Stimulated activated CD8-positive, alpha-beta memory T cell treated with anti-CD3 and anti-CD28 coated beads, Interleukin-2, amount 100 ng/mL, for 1 hour (primary cell): ENCODE measurements around the gene ASB10.

Experiments used
- DNase-seq, 2 donors: peaks; one replicate each; pipeline ENCODE4 v3.0.0-alpha.2; 2020; ENCODE audit warnings: low read depth in 2 of 2

The ASB10 gene

GRCh38 chr7:151166629-151167196, 20.3 kb downstream of the ASB10 start:
- DNase-seq: no peak

DNA sequence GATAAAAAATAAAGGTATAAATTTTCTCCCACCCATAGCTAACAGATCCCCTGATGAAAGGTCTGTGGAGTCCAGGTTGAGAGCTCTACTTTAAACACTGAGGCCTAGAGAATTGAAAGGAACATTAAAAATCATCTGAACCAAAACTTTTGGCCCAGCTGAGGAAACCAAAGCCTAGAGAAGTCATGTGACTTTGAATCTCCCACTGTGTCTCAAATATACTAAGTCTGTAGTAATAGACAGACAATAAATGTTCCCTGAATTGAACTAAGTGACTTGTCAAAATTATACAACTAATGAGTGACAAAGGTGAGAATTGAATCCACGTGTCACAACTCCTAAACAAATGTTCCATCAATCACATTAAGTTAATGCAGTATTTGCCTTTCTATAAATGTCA, 25.3 kb downstream of the ASB10 start:
- no peak for DNase-seq

DNA sequence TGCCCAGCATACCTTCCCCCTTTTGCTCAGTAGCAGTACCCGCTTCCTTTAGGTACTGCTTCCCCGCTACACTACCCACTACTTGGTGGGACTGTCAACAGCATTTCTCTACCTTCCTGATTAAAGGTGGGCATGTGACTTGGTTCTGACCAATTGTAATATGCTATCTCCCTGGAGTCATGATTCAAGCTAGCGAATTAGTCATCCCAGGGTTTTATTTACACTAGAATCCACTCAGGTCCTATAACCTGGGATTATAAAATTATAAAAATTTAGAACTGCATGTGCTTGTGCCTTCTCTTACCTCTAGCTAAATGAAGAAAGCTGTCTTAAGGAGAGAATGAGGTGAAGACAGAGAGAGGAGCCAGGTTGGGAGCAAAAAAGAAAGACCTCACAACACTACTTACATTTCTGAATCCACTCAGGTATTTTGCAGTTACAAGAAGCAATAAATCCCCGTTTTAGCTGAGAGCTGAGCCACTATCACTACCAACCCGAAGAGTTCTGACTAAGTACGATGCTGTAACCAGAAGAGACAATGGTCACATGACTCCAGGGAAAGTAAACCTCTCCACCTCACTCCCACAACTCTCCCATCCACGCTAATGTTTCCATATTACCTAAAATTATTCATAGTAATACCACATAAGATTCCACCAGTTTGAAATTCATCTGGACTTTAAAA, 29.3 kb downstream of the ASB10 start:
- DNase-seq: no peak

GRCh38 chr7:151152643-151153513, 34.2 kb downstream of the ASB10 start:
- no peak for DNase-seq

GRCh38 chr7:151150388-151150787, 36.7 kb downstream of the ASB10 start:
- no peak for DNase-seq

DNA sequence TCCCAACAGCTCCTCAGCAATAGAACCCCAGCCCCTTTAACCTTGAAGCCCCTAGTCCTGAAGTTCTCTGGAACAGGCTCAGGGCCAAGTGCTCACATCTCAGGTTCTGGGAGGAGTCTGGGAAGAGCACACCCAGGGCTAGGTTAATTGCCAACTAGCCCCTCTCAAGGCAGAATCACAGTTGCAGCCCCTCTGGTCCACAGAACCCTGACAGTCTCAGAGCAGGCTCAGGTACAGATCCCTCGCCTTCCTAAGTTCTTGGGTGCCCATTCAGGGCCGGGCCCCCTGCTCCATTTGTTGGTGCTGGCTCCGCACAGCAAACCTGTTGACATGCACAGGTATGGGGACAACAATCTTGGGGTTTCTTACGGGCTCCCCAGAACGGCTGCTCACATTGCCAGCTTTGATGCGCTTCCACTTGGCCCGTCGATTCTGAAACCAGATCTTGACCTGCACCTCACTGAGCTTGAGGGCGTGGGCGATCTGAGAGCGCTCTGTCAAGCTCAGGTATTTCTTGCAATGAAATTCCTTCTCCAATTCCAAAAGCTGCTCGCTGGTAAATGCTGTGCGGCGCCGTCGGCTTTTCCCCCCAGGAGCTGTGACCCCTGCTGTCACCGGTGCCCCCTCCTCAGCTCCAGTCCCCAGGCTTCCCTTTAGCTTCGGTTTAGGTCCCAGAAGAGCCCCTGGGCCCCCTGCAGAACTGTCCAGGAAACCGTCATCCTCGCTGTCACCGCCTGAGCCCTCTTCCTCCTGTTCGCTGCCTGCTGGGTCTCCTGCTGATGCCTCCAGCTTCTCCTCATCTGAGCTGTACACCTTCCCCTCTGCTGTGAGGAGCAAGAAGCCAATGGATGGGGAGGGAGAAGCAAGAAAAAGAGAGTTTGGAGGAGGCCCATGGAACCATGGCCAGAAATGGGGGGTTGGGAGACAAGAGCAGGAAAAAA, 38.5 kb downstream of the ASB10 start:
- no peak for DNase-seq

DNA sequence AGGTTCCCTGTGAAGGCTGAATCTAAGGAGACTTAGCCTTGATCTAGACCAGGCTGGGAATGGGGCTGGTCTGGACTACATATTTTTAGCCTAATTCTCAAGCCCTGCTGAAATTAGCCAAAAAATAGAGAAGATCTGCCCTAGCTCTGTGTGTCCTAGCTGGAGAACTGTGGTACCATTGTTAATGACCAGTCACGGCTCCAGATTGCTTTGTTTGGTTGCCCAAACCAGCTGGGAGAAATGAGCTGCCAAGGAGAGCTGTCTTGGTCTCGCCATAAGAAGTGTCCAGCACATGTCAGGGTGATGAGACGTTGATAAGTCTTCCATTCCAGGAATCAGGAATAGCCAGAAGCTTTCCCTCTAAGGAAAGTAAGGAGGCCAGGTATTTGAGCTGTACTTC, 40.3 kb downstream of the ASB10 start:
- DNase-seq: no peak

DNA sequence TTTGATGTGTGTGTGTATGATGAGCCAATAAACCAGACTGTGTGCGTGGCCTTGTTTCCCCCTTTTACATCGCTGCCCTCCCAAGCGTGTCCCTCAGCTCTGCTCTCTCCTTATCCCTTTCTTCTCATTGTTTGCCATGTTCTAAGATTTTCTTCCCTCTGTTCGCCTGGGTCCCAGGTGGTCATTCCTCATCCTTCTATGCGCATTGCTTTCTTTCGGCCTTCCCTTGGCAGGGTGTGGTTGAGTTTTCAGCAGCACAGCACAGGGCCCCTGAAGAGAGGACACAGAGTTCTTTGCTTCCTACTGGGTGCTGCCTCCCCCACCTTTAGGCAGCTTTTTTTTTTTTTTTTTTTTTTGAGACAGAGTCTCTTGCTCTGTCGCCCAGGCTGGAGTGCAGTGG, 42.7 kb downstream of the ASB10 start:
- no peak for DNase-seq

DNA sequence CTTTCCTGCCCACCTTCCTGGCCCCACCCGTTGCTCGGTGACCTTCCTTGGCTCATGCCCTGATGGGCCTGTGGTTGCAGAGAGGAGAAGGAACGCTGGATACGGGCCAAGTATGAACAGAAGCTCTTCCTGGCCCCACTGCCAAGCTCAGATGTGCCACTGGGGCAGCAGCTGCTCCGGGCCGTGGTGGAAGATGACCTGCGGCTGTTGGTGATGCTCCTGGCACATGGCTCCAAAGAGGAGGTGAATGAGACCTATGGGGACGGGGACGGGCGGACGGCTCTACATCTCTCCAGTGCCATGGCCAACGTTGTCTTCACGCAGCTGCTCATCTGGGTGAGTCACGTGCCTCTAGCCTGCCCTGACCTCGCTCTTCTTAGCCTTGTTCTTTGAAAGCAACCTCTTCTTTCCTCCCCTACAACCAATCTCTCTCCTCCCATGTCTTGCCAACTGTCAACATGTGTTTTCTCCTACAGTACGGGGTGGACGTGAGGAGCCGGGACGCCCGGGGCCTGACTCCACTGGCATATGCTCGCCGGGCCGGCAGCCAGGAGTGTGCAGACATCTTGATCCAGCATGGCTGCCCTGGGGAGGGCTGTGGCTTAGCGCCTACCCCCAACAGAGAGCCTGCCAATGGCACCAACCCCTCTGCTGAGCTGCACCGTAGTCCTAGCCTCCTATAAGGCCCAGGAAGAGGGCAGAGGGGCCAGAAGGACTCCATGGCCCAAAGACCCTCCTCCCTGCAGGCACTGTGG, 43.6 kb downstream of the ASB10 start:
- no peak for DNase-seq

DNA sequence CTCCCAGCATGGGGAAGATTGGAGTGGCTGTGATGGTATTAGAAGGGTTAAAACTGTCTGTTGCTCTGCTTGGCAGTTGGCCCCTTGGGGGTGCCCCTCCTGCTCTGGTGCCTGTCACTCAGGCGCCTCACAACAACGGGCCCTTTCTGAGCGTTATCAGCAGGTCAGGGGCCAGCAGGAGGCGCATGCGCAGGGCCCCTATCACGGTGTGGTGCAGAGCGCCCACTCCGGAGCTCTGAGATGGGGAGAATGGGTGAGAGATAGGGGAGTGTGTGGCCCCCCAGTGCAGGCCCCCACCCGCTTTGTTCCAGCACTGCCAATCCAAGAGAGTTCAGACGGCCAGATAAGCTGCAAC, 44.4 kb downstream of the ASB10 start:
- no peak for DNase-seq

DNA sequence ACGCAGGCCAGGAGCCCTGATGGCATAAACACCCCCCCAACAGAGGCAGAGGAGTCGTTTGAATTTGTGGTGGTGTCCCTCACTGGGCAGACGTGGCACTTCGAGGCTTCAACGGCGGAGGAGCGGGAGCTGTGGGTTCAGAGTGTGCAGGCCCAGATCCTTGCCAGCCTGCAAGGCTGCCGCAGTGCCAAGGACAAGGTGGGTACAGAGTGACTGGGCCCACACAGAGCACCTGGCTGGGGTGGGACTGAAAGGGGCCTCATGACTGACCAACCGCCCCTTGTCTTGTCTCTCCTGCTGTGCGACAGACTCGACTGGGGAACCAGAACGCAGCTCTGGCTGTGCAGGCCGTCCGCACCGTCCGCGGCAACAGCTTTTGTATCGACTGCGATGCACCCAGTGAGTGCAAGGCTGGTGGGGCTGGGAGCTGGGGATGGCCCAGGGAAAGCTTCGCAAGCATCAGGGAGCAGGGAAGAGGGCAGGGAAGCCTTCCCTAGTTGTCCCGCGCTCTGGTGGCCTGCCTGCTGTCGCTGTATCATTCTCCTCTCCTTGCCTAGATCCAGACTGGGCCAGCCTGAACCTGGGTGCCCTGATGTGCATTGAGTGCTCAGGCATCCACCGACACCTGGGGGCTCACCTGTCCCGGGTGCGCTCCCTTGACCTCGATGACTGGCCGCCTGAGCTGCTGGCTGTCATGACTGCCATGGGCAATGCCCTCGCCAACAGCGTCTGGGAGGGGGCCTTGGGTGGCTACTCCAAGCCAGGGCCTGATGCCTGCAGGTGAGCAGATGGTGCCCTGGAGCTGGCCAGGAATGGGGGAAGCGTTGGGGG, 45.0 kb downstream of the ASB10 start:
- no peak for DNase-seq

DNA sequence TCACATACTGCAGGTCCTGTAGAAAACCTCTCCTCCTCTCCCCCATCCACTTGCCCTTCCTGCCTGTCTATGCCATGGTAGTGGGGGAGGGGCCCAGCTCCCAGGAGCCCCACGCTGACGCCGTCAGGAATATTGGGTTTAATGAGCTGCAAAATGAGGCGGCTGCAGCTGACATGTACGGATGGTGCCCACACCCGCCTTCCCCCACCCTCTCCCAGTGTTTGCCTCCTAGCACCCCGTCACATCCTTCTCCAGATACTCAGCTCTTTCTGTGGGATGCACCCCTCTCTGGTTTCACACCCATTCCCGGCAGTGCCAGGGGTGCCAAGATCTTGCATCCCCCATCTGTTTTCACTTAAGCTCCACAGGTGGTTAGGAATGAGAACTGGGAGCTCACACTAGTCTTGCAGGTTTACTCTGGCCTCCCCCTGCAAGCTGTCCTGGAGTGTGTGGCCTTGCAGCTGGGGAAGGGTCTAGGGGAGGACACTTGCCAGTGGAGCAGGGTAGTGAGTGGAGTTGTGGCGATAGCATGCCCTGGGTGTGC, 45.7 kb downstream of the ASB10 start:
- DNase-seq: no peak

- no peak for DNase-seq
These were observed 46.2 kb downstream of the ASB10 start for GRCh38 chr7:151140826-151141225.

DNA sequence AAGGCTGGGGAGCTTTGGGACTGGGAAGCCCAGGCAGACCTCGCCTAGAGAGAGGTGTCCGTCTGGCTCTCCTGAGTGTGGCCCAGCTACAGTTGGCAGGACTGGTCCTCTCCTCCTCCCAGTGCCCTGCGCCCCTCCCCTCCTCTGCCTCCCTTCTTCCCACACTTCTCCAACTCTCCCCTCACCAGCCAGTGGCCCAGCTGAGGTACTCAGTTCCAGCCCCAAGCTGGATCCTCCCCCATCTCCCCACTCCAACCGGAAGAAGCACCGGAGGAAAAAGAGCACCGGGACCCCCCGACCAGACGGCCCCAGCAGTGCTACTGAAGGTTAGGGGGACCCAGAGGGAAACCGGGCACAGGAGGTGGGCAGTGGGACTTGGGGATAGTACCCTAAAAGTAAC, 47.3 kb downstream of the ASB10 start:
- no peak for DNase-seq

GRCh38 chr7:151139071-151139790, 47.8 kb downstream of the ASB10 start:
- DNase-seq: no peak

GRCh38 chr7:151138153-151138851, 48.7 kb downstream of the ASB10 start:
- DNase-seq: no peak

GRCh38 chr7:151137791-151138152, 49.3 kb downstream of the ASB10 start:
- no peak for DNase-seq

DNA sequence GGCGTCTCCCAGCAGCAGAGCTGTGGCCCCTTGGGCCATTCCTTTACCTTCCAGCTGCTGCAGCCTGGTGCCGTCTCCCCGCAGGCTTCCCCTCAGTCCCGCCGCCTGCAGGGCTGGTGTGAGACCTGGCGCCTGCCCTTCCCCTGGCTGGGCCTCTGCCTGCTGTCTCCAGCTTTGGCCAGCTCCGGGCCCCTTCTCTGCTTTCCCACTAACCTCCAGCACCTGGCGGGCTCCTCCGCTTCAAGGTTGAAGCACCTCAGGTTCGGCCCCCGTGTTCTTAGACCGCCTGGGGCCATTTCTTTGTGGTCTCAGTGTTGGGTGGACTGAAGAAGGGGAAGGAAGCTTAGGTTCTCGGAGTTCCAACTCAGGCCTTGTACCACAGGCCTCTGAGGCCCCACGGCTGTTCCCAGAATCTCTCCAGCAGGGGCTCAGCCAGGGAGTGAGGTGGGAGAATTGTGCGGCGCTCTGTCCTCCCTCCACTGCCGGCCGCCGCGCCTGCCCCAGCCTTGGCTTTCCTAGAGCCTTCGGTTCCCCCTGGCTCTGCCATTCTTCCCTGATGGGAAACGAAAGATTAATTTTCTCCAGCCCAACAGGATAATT, 49.9 kb downstream of the ASB10 start:
- DNase-seq: no peak
